Activated T-cell treated with anti-CD3 and anti-CD28 coated beads for 4 hours (primary cell): ENCODE data around the gene SBNO2.
A peak's percentile ranks its signal among the peaks of the same experiment; 100 is the strongest.

ENCODE experiments used
- DNase-seq: peaks from one replicate; pipeline ENCODE4 v3.0.0-alpha.2; 2020

The SBNO2 gene

DNA sequence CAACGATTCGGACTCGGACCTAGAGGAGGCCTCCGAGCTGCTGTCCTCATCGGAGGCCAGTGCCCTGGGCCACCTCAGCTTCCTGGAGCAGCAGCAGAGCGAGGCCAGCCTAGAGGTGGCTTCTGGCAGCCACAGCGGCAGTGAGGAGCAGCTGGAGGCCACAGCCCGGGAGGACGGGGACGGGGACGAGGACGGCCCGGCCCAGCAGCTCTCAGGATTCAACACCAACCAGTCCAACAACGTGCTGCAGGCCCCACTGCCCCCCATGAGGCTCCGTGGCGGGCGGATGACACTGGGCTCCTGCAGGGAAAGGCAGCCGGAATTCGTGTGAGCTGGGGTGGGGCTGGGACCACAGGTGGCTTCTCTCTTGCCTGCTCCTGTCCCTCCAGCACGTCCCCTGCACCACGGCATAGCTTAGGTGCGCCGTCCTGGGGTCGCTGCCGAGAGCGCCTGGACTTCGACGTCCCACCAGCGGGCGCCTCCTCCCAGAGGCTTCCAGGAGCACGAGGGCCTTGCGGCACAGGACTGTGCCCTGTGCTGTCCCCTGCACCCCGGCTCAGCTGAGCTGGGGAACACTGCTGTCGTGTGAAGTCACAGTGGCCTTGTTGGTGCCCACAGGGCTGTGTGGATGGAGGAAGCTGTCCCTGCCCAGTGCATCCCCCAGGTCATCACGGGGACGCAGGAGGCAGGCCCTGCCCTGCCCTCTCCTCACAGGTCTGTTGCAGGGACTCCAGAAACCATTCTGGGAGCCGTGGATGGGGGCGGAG is 88.2 kb downstream of the SBNO2 start:
- DNase-seq: no peak

DNA sequence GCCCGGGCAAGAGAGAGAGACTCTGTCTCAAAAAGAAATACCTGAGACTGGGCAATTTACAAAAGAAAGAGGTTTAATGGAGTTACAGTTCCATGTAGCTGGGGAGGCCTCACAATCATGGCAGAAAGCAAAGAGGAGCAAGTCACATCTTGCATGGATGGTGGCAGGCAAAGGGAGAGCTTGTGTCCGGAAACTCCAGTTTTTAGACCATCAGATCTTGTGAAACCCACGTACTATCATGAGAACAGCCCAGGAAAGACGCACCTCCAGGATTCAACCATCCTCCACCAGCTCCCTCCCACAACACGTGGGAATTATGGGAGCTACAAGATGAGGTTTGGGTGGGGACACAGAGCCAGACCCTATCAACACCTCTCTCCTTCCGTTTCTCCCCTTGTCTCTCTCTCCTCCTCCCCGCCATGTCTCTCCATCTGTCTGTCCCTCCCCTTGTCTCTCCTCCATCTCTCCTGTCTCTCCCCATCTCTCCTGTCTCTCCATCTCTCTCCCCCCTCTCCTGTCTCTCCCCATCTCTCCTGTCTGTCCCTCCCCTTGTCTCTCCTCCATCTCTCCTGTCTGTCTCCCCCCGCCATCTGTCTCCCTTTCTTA is 88.9 kb downstream of the SBNO2 start:
- no peak for DNase-seq

DNA sequence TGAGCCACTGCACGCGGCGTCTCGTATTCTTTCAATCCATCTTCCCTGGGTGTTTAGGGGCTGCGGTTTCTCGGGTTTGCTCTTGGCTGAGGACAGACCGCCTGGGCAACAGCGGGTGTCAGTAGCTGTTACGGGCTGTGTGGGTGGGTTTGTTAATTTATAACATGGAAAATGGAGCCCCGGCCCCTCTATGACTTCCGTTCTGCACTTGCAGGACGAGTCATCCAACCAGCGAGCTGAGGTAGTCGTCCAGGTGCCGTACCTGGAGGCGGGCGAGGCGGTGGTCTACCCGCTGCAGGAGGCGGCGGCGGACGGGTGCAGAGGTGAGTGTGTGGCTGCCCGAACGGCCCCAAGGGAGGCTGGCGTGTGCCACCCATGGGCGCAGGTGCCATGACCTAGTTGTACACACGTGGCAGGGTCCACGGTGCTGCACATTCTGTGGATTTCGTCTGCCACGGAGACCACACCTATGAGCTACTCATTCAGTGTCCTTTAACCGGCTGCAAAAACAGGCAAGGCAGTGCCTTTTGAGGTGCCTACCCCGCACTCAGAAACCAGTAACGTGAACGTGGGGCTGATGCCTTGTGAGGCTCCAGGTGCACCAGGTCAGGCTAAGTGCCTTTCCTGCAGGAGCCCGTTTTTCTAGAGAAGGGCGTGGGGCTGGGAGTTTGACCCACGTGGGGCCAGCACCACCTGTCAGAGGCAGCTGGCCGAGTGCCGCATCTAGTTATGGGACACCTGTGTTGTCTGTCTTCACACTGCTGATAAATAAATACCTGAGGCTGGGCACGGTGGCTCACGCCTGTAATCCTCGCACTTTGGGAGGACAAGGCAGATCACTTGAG is 89.8 kb downstream of the SBNO2 start:
- DNase-seq: no peak

DNA sequence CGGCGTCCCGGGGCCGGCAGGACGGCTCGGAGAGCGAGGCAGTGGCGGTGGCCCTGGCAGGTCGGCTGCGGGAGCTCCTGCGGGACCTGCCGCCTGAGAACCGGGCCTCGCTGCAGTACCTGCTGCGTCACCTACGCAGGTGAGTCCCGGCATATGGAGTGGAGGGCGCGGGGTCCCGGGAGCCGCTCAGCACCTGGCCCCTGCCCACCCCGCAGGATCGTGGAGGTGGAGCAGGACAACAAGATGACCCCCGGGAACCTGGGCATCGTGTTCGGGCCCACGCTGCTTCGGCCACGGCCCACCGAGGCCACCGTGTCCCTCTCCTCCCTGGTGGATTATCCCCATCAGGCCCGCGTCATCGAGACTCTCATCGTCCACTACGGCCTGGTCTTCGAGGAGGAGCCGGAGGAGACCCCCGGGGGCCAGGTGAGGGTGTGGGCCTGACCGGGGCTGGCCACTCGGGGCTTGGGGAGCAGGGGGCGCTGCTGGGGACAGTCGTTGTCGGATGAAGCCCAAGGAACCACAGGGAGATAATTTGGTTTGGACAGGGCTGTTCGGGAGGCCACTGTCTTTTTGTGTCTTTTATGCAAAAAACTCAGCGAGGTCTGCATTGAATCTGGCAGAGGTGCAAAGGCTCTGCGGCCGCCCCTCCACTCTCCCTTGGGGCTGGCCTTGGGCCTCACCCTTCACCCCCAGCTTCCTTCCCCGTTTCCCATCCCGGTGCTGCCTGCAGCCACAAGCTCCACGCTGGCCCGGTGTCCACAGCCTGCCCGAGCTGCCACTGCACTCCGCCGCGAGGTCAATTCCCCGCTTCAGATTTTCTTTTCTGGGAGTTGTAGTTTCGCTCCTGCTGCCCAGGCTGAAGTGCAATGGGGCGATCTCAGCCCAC is 90.9 kb downstream of the SBNO2 start:
- no peak for DNase-seq

DNA sequence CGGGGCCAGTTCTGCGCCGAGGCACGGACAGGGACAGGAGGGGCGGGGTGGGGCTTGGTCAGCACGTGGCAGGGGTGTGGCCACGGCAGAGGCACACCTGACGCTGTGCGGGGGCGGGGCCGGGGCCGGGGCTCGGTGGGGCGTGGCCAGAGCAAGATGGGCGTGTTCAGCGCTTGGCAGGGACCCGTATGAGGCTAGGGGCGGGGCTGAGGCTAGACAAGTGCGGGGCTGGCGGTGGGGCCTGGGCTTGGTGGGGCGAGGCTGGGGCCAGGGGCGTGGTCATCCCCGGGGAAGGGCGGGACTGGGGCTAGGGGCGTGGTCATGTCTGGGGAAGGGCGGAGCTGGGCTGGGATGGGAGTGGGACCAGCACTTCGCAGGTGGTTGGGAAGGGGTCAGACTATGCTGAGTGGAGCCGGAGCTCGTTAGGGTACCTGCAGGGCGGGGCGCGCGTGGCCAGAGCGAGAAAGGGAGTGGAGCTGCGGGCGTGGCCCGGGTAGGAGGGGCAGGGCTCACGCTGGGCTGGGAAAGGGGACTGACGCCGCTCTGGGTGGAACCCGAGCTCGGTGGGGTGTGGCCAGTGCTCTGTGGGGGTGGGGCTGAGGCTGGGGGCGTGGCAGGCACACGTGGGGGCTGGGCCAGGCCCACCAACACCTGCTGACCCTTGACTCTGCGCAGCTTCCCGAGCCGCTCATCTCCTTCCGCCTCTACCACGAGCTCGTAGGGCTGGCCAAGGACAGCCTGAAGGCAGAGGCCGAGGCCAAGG is 91.7 kb downstream of the SBNO2 start:
- DNase-seq: peak; percentile 56

DNA sequence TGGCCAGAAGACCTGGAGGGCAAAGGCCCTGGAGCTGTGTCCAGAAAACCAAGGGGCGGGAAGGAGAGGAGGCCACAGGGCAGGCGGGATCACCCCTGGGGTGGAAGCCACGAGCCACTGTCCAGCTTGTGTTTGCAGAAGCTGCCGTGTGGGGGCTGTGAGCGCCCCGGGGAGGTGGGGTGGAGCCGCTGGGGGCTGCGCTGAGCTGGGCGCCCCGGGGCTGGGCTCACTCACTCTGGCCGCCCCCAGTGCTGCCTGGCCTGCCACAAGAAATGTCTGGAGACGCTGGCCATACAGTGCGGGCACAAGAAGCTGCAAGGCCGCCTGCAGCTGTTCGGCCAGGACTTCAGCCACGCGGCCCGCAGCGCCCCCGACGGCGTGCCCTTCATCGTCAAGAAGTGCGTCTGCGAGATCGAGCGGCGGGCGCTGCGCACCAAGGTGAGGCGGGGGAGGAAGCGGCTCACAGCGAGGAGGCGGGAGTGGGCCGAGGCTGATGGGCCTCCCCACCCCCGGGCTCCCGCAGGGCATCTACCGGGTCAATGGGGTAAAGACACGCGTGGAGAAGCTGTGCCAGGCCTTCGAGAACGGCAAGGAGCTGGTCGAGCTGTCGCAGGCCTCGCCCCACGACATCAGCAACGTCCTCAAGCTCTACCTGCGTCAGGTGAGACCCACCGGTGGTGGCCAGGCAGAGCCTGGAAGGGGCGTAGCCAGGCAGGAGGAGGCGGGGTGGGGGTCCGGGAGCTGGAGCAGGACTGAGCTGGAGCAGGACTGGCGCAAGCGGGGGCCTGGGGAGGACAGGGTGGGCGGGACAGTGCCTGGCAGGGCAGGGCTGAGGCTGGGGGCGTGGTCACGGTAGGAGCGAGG is 92.5 kb downstream of the SBNO2 start:
- DNase-seq: no peak

DNA sequence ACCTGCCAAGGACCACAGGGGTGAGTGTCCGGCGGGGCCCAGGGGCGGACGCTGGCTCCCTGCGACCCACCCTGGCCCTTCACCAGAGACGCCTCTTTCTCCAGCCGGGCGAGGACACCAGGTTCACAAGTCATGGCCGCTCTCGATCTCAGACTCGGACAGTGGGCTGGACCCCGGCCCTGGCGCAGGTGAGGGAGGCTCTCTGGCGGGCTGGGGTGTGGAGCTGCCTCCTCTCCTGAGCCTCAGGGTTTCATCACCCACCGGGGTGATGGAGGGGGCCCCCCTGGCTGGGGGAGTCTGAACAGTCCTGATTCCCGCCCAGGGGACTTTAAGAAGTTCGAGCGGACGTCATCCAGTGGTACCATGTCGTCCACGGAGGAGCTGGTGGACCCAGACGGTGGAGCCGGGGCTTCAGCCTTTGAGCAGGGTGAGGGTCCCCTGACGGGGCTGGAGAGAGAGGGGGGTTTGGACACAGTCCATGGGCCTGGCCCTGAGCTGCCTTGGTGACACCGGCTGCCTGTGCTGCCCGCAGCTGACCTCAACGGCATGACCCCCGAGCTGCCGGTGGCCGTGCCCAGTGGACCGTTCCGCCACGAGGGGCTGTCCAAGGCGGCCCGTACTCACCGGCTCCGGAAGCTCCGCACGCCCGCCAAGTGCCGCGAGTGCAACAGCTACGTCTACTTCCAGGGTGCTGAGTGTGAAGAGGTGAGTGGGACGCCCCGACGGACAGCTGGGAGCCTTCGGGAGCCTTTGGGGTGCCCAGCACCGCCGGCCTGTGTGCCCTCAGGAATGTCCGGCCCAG is 93.5 kb downstream of the SBNO2 start:
- DNase-seq: no peak

DNA sequence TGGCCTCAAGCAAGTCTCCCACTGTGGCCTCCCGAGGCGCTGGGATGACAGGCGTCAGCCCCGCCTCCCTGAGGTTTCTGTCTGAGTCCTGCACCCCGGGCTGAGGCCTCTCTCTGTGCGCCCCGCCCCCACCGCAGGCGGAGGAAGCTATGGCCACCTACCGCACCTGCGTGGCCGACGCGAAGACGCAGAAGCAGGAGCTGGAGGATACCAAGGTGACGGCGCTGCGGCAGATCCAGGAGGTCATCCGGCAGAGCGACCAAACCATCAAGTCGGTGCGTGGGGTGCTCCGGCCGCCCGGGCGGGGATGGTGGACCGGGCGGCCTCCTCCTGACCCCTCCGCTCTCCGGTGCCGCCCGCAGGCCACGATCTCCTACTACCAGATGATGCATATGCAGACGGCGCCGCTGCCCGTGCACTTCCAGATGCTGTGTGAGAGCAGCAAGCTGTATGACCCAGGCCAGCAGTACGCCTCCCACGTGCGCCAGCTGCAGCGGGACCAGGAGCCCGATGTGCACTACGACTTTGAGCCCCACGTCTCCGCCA is 94.4 kb downstream of the SBNO2 start:
- DNase-seq: no peak

DNA sequence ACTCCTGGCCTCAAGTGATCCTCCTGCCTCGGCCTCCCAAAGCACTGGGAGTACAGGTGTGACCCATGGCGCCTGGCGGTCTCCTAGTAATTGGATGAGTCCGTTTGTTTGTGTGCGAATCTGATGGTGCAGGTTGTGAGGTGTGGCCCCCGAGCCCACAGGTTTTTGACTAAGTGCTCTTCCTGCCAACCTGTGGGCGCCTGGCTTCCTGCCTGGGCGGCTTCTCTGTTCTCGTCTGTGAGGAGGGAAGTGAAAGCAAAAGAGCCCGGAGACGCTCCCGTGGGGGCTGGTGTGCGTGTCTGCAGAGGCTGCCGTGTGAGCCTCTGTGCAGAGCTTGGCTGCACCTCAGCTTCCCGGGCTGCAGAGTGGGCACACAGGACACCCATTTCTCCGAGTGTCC is 97.1 kb downstream of the SBNO2 start:
- DNase-seq: peak; percentile 79

DNA sequence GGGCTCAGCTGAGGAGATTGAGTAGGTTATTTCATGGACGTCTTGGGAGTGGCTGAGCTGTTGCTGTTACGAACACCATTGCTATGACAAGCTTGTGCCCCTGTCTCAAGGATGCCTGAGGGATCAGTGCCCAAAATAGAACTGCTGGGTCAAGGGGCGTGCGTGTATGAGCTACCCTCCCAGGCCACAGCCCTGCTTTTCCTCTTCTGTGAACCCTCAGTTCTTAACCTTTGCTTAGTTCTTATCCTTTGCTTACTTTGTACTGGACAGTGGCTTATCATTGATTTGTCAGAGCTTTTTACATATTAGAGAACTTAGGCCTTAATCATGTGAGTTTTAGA is 98.1 kb downstream of the SBNO2 start:
- DNase-seq: no peak

DNA sequence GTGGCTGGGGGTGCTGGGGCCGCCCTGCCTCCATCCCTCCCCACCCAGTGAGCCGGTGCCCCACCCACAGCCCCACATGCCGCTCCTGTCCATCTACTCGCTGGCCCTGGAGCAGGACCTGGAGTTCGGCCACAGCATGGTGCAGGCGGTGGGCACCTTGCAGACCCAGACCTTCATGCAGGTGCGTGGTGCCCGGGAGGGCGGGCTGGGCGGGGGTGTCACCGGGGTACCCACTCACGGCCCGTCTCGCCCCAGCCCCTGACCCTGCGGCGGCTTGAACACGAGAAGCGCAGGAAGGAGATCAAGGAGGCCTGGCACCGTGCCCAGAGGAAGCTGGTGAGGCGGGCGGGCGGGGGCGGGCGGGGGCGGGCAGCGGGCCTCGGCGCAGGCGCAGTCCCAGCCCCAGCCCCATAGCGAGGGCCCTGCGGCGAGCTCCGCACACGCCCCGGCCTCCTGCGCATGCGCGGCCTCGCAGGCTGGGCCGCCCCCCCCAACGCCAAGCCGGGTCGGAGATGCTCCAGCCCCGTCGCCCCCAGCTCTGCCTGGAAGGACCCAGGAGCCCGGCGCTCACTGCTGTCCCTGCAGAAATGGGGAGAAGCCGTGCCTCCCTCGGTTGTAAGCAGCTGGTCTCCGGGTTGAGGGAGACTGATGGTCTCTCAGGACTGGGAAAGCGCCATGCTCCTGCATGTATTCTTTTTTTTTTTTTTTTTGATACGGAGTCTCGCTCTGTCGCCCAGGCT is 99.4 kb downstream of the SBNO2 start:
- DNase-seq: peak; percentile 87

DNA sequence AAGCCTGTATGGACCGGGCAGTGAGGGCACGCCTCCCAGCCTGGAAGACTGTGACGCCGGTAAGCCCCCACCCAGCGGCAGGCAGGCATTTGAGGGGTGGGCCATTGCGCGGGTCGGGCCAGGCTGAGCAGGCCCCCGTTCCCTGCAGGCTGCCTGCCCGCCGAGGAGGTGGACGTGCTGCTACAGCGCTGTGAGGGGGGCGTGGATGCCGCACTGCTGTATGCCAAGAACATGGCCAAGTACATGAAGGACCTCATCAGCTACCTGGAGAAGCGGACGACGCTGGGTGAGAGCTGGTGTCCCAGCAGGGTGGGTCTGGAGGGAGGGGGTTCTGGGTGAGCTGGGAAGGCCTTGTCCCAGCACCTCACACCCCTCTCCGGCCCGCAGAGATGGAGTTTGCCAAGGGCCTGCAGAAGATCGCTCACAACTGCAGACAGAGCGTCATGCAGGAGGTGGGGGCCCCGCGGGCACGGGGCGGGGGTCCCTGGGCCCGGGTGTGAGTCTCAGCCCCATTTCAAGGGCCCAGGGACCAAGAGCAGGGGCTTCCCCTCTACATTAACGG is 100.0 kb downstream of the SBNO2 start:
- no peak for DNase-seq

DNA sequence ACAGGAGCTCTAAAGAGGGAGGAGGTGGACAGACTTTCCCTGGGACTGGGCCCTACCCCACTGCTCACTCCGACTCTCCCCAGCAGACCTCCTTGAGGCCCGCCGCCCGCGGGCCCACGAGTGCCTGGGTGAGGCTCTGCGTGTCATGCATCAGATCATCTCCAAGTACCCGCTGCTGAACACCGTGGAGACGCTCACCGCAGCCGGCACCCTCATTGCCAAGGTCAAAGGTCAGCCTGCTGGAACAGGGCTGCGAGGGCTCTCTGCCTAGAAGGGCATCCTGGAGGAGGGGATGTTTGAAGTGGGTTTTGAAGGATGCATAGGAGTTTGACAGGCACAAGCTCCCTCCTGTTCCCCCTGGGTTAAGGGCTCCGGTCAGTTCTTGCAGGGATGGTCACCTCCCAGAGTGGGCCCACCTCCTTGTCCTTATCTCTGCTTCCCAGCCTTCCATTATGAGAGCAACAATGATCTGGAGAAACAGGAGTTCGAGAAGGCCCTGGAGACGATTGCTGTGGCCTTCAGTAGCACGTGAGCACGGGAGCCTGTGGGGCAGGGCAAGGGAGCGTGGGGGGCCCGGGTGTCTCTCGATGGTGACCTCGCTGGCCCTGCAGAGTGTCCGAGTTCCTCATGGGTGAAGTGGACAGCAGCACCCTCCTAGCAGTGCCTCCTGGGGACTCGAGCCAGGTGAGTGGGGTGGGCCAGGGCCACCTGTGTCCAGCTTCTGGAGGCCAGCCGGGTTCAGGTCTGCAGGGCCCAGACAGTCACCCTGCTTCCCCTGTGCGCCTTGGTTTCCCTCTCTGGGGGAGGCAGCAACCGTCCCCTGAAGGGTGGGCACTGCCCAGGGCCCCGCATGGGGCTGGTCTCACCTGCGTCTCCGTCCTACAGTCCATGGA is 100.8 kb downstream of the SBNO2 start:
- DNase-seq: no peak

DNA sequence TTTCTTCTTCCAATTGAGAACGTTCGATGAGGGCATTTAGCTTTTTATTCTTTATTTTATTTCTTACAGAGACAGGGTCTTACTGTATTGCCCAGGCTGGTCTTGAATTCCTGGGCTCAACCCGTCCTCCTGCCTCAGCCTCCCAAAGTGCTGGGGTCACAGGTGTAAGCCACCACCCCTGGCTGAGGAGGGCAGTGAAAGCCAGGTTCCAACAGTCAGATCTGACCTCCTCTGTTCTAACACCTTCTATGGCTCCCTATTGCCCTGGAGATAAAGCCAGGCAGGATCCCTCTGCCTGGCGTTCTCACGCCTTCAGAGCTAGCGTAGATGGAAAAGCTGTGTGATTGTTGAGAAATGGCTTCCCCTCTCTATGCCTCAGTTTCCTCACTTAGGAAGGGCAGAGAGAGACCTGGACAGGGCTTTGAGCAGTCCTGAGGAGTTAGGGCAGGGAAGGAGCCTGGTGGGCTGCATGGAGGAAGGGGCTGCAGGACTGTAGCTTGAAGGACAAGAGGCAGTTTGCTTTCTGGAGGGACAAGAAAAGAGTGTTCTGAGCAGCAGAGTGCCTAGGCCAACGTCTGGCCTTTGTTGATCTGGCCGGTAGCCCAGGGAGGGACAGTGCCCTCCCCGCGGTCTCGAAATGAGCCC is 101.6 kb downstream of the SBNO2 start:
- DNase-seq: no peak

DNA sequence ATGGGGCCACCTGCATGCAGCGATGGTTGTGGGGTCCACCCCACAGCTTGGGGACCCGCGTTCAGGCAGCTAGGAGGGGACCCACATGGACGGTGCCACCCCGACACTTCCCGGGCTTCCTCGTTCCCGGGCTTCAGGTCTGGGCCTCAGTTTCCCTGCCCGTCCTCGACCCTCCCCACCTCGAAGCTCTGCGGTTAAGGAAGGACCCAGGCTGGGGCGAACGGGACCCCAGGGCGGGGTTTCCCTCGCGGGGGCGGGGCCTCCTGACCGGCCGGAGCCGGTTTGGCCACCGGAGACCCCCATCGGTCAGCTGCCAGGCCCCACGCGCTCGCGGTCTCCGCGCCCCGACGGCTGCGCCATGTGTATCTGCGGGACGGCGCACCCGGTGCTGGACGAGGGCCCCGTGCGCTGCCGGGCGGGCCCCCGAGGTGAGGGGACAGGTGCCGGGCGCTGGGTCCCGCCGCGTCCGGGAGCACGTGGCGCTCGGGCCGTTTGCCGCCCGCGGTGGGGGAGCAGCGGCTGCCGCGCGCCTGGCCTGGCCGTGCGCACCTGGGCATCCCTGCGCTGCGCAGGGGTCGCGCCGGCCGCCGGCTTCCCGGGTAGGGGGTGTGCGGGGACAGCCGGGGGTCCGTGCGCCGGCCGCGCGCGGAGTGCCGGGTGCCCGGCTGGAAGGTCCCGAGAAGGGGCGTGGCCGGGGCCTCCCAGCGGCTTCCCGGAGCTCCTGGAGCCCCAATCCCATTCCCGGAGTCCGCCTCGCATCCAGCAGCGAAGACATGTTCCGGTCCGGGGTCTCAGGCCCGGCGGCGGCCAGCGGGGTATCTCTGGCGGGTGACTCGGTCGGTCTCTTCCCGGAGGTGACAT is 102.9 kb downstream of the SBNO2 start:
- DNase-seq: no peak

DNA sequence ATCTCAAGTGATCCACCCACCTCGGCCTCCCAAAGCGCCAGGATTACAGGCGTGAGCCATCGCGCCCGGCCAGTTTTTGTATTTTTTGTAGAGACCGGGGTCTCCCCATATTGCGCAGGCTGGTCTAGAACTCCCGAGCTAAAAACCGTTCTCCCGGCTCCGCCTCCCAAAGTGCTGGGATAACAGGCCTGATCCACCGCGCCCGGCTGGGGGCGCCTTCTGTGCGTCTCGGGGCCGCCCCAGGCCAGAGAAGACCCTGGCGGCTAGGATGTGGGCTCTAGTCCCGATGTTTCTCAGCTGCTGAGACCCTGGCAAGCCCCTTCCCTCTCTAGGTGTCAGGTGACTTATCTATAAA is 103.5 kb downstream of the SBNO2 start:
- no peak for DNase-seq
